Measurements from ENCODE around the gene TP53TG5.

DNA sequence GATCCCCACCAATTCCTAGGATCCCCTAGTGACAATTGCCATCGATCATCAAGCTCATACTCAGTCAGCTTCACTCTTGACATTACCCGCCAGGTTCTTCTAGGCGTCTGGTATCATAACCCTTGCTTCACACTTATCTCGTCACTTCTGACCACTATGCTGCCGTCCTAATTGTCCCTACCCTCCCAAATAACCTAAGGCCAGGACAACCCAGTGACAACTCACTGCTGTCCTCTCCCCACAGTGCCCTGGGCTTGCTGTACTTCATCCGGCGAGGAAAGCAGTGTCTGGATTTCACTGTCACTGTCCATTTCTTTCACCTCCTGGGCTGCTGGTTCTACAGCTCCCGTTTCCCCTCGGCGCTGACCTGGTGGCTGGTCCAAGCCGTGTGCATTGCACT is 11.5 kb downstream of the TP53TG5 start:
- TF ChIP-seq CTCF (optimal IDR thresholded peaks at IDR 0.05 in 1 of 3, IDR thresholded peaks at IDR 0.05 in 1 of 3, conservative IDR thresholded peaks at IDR 0.05 in 1 of 3; ENCODE audit: extremely low read depth in 1 of 3, insufficient read depth in 2 of 3, low read length in 3 of 3): no peak
- TF ChIP-seq EZH2 (IDR thresholded peaks at IDR 0.05; ENCODE audit: low read length): no peak

Measured in keratinocyte (primary cell).